A204.1 (cell line): ENCODE measurements around the gene RBM33.

Experiments
- FAIRE-seq: peaks from 2 replicates; lab custom pipeline; 2012; peaks lifted over from hg19 to GRCh38; lab: Jason Lieb, UNC

Gene RBM33

DNA sequence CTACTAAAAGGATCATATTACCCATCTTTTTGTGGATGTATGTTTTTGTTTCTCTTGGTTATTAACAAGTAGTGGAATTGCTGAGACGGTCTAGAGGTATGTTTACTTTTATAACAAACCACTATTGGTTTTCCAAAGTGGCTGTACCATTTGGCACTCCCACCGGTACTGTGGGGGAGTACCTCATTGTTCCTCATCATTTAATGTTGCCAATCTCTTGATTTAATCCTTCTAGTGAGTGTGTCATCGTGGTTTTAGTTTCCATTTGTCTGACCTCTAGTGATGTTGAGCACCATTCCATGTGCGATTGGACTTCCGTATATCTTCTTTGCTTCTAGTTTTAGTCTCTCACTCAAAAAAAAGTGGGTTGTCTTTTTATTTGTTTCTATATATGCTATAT lies 50.4 kb downstream of the RBM33 start:
- FAIRE-seq: no peak

DNA sequence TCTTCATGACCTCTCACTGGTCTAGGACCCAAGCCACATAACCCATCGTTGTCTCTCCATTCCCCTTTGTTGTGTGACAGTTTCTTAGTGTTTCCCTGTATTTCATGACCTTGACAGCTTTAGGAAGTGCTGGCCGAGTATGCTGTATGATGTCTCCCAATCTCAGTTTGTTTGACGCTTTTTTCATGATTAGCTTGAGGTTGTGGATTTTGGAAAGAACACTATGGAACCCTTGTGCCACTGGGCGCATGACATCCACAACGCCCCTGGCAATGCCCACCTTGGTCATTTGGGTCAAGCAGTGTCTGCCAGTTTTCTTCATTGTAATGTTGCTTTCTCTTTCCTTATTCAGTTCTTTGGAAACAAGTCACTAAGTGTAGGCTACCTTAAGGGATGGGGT lies 52.3 kb downstream of the RBM33 start:
- FAIRE-seq: no peak

DNA sequence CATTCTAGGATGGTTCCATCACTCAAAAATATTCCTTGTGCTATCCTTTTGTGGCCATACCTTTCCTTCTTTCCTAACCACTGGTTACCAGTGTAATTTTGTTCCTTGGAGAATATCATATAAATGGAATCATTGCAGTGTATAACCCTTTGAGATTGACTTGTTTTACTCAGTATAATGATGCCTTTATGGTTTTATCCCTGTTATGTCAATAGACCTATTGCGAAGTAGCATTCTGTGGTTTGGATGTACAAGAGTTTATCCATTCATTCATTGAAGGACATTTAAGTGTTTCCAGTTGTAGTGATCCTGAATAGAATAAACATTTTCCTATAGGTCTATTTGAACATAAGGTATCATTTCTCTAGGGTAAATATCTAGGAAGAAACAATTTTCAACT lies 54.2 kb downstream of the RBM33 start:
- FAIRE-seq: no peak

- no peak for FAIRE-seq
These were observed 54.7 kb downstream of the RBM33 start for GRCh38 chr7:155699180-155699579.

DNA sequence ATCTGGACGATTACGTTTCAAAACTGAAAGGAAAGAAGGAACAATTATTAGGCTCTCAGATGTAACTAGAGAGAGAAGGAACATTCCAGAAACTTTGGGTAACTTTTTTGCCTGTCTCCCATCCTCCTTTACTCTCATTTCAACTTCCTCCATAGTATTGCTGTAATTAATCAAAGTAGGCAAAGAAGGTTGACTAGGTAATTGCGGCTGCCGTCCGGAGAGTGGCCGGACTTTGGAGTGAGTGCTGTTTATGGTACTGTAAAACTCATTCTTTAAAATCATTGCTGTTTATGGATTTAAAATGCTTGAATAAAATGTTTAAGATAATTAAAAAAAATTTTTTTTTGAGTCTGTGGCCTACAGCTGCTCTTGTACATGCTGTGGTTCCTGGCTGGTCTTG lies 56.4 kb downstream of the RBM33 start:
- no peak for FAIRE-seq

- FAIRE-seq: no peak
These were observed 57.6 kb downstream of the RBM33 start for GRCh38 chr7:155701972-155702544.

- no peak for FAIRE-seq
These were observed 58.2 kb downstream of the RBM33 start for GRCh38 chr7:155702616-155703015.

DNA sequence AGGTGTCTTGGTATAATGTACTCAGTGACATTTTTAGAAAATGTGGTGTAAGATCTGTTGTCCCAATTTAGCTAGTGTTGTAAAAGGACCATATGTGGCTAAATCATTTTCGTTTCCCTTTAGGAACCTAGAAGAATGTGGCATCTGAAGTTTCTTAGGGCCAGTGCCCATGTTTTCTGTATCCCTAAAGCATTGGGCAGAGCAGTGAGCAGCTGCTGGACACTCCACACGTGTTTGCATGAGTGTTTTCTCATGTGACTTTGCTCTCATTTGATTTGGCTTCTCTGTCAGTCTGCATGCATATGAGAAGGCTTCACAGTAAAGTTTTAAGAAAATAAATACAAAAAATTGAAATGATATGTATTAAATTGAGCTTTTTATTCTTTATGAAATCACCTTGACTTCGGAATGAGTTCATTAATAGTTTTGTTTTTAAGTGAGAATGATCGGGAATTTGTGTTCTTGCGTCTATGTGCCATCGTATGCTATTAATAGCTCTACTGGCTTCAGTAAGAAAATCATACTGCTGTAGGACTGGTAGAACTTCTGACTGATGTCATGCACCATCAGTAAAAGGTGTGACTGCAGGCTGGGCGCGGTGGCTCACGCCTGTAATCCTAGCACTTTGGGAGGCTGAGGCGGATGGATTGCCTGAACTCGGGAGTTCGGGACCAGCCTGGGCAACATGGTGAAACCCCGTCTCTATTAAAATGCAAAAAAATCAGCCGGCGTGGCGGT lies 61.3 kb downstream of the RBM33 start:
- no peak for FAIRE-seq

- FAIRE-seq: no peak
These were observed 61.9 kb downstream of the RBM33 start for GRCh38 chr7:155706376-155706775.

DNA sequence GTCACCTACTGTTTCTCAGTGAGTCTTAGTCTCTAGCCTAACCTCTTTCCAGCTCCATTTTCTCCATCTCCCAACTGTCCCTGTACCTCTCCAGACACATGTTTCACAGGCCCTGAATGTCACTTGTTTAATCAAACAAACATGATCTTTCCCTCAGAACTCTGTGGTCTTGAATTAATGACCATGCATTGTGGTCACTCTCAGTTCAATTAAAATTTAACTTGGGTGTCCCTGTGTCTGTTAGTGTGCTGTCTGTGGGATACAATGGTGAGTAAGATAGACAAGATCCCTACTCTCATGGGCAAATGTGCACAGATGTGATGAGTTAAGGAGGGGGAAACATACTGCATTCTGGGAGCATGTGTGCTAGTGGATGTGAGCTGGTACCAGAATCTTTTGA lies 65.0 kb downstream of the RBM33 start:
- FAIRE-seq: no peak

DNA sequence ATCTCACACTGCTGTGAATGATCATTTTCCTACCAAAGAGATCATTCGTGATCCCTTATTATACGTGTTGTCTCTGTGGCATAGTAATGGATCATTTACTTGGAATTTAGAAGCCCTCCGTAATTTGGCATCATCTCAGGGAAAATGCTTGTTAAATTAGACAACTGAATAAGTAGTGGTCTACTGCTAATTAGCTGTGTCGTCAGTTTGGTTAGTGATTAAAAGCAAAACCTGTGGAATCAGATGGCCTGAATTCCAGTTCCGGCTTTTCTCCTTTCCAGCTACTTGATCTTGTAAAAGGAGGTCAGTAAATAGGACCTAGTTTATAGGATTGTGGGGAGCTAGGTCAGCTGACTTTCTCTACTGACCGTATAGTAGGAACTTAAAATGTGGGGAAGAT lies 65.6 kb downstream of the RBM33 start:
- no peak for FAIRE-seq

GRCh38 chr7:155710530-155710929 lies 66.1 kb downstream of the RBM33 start:
- FAIRE-seq: no peak

- FAIRE-seq: no peak
These were observed 66.6 kb downstream of the RBM33 start for GRCh38 chr7:155711081-155711480.

GRCh38 chr7:155713384-155713783 lies 68.9 kb downstream of the RBM33 start:
- no peak for FAIRE-seq

GRCh38 chr7:155714702-155715101 lies 70.2 kb downstream of the RBM33 start:
- FAIRE-seq: no peak

DNA sequence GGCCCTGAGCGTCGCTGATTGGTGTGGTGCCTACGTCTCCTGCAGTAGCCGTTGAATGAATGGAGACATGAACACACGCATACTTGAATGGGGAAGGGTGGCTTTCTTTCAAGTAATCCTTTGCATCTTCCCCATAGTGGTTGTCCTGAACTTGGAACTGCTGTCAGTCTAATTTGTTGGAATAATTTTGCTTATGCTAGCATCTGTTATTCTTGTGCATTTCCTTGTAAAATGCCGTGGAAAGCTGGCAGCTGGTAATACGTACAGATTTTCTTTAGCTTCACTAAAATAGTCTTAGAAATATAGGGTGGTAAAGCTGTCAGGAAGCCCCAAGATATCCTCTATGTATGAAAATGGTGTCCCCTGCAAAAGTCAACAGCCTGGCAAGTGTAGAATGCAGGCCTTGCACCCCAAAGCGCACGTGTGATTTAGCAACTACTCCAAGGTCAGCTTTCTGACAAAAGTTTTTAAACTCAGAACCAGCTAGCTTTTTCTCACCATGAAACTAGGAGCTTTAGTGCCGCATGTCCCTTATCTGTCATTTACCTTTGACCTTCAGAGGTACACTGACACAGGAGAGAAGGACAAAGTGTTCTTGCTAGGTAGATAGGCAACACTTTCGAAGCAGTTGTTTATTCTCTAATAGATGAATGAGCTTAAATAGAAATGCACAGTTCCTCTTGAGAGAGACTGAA lies 70.8 kb downstream of the RBM33 start:
- no peak for FAIRE-seq

DNA sequence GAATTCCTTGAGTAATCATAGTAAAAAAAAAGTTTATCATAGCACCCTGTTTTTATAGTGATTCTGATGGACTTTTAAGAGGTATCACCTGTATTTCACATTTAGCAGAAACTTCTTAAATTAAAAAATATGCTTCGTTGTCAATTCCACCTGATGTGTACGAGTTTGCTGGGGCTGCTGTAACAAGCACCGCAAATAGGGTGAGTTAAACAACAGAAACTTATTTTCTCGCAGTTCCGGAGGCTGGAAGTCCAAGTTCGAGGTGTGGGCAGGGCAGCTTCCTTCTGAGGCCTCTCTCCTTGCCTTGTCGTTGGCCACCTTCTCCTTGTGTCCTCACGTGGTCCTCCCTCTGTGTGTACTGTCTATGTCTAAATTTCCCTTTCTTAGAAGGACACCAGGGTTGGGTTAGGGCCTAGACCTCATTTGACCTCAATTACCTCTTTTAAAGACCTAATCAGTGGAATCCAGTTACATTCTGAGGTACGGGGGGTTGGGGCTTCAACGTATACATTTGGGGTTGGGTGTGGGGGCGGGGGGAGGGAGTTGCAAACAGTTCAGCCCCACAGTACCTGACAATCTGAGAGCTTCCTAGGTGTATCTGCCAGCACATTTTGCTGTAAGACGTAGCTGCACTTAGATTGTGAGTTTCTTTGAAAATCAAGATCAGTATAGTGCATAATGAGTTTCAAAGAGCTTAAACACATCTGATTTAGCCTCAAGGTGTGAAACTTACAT lies 72.7 kb downstream of the RBM33 start:
- FAIRE-seq: no peak

GRCh38 chr7:155721056-155721455 lies 76.6 kb downstream of the RBM33 start:
- FAIRE-seq: no peak

DNA sequence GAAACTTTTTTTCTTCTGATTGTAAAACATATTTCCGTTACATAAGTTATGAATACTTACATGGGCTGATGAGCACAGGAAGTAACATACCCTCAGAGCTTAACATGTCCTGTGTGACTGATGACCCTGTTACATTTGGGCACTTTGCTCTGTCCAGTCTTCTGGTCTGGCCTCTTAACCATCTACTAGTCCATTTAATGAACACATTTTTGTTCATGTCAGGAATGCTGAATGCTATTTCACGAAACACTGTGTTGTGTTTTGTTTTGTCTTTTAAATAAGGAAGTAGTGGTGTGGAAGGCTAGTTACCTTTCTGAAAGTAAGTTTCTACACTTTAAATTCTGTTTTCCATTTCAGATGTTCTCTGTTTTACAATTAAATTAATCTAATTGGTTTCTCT lies 77.7 kb downstream of the RBM33 start:
- no peak for FAIRE-seq

DNA sequence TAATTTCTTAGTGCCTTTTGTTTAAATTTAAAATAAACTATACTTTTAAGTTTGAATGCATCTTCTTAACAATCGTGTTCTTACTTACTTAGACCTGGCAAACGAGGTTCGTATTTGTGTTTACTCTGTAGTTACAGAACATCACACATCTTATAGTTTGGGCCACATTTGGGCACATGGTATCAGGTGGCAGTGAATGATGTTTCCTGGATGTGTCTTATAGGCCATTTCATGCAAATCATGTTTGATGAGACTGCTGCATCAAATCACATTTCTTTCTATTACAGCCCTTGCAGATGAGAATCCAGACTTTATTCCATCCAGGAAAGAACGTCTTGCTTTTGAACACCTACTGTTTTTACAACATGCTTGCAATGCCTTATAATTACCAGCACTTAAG lies 78.5 kb downstream of the RBM33 start:
- FAIRE-seq: no peak

DNA sequence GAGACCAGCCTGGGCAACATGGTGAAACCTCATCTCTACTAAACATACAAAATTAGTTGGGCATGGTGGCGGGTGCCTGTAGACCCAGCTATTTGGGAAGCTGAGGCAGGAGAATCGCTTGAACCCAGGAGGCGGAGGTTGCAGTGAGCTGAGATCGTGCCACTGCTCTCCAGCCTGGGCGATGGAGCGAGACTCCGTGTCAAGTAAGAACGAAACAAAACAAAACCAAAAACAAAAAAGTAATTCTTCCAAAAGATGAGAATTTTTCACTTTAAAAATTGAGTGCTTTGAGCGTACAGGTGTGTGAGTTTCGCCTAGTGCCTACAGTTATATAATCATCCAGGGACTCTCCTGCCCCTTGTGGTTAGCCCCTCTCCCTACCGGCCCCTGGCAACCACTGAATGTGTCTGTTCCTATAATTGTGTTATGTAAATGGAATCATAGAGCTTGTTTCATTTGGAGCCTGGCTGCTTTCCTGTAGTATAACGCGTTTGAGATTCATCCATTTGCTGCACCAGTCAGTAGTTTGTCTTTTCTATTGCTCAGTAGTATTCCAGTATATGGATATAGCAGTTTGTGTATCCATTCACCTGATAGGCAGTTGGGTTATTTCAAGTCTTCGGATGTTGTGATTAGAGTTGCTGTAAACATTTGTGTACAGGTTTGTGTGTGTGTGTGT lies 80.0 kb downstream of the RBM33 start:
- no peak for FAIRE-seq

DNA sequence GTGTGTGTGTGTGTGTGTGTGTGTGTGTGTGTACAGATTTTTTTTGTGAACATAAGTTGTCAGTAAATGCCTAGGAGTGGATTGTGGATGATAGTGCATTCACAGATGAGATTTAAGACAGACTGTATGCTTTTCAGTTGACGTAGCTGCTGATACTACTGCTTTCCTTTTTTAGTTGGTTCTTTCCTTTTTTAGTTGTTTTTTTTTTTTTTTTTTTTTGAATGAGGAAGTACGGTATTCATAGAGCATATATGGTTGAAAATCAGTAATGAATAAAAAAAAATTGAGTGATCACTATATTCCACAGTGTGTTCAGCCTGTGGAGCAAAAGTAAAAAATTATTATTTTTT lies 80.5 kb downstream of the RBM33 start:
- FAIRE-seq: no peak

GRCh38 chr7:155727616-155728015 lies 83.2 kb downstream of the RBM33 start:
- FAIRE-seq: no peak
